ENCODE data around the gene CCNL2. TPM values are rescaled to one million over a fixed set of nuclear protein-coding genes. Genes with fewer than 3 reads are reported as not detected.

The CCNL2 gene
- total and polyA plus RNA-seq, 2 donors (not counting 1 experiment from before 2014, with no cell fraction given) = 102 to 116 TPM

GRCh38 chr1:1376551-1377226 is 22.4 kb downstream of the CCNL2 start:
- TF ChIP-seq CTCF (conservative IDR thresholded peaks at IDR 0.05 in 1 of 2, IDR thresholded peaks at IDR 0.05 in 1 of 2; ENCODE audit: low read depth in 1 of 2, low read length in 2 of 2) = no peak
- TF ChIP-seq EZH2 (IDR thresholded peaks at IDR 0.05; ENCODE audit: low read length, missing control alignments) = no peak
- H2AFZ ChIP-seq (ENCODE audit: low read length) = no peak overlapping the region
- peaks cover 15% of the 10 kb centered on the region for H3K36me3 ChIP-seq (ENCODE audit: control insufficient read depth, insufficient read depth, low read length)
- H3K4me3 ChIP-seq (replicated peaks in 1 of 4; ENCODE audit: control extremely low read depth in 1 of 4, insufficient read depth in 1 of 4, low read depth in 3 of 4, low read length in 4 of 4) = no peak overlapping the region
- DNase-seq (ENCODE audit: low read depth in 2 of 2) = no peak
- peaks cover 12% of the 10 kb centered on the region for H3K4me1 ChIP-seq (ENCODE audit: control insufficient read depth, extremely low read depth, insufficient read depth, low read length)
- no peaks in the 10 kb centered on the region for H3K27me3 ChIP-seq (ENCODE audit: control insufficient read depth, insufficient read depth, low read length)
- H3K27ac ChIP-seq (ENCODE audit: insufficient read depth, low read length) = no peak overlapping the region
- no peak overlapping the region for H3K4me2 ChIP-seq (ENCODE audit: extremely low read depth, insufficient read depth, low read length)
- no peak overlapping the region for H3K9ac ChIP-seq (ENCODE audit: insufficient read depth, low read length)
- no peaks in the 10 kb centered on the region for H3K9me3 ChIP-seq (ENCODE audit: control insufficient read depth, insufficient read depth, low read depth, low read length)
- H4K20me1 ChIP-seq (ENCODE audit: control insufficient read depth, extremely low read depth, insufficient read depth, low read length) = no peaks in the 10 kb centered on the region
- peaks cover 26% of the 10 kb centered on the region for H3K79me2 ChIP-seq (ENCODE audit: control insufficient read depth, insufficient read depth, low read length)

- TF ChIP-seq EZH2 (IDR thresholded peaks at IDR 0.05; ENCODE audit: low read length, missing control alignments) = no peak
- peak; percentile 23 to 31 for TF ChIP-seq CTCF (conservative IDR thresholded peaks at IDR 0.05 in 1 of 2, IDR thresholded peaks at IDR 0.05 in 1 of 2; ENCODE audit: low read depth in 1 of 2, low read length in 2 of 2)
Measured at GRCh38 chr1:1374929-1375662, 24.0 kb downstream of the CCNL2 start, which contains the start of gene AURKAIP1. Gene AURKAIP1, minus strand, starts transcription at chr1:1375207. Its CDS starts 451 bp downstream, at chr1:1374756.

GRCh38 chr1:1374589-1374928 is 24.6 kb downstream of the CCNL2 start:
- H3K36me3 ChIP-seq (ENCODE audit: control insufficient read depth, insufficient read depth, low read length) = peaks cover 17% of the 10 kb centered on the region
- no peak for DNase-seq (ENCODE audit: low read depth in 2 of 2)
- H3K27me3 ChIP-seq (ENCODE audit: control insufficient read depth, insufficient read depth, low read length) = no peaks in the 10 kb centered on the region
- TF ChIP-seq CTCF (conservative IDR thresholded peaks at IDR 0.05 in 1 of 2, IDR thresholded peaks at IDR 0.05 in 1 of 2; ENCODE audit: low read depth in 1 of 2, low read length in 2 of 2) (no peak), EZH2 (IDR thresholded peaks at IDR 0.05; ENCODE audit: low read length, missing control alignments) (no peak)
- H3K79me2 ChIP-seq (ENCODE audit: control insufficient read depth, insufficient read depth, low read length) = peaks cover 26% of the 10 kb centered on the region
- H4K20me1 ChIP-seq (ENCODE audit: control insufficient read depth, extremely low read depth, insufficient read depth, low read length) = no peaks in the 10 kb centered on the region
- H3K4me2 ChIP-seq (ENCODE audit: extremely low read depth, insufficient read depth, low read length) = peak overlapping the region; percentile 86
- peak overlapping the region; percentile 84 for H3K9ac ChIP-seq (ENCODE audit: insufficient read depth, low read length)
- no peaks in the 10 kb centered on the region for H3K9me3 ChIP-seq (ENCODE audit: control insufficient read depth, insufficient read depth, low read depth, low read length)
- H3K4me1 ChIP-seq (ENCODE audit: control insufficient read depth, extremely low read depth, insufficient read depth, low read length) = peaks cover 15% of the 10 kb centered on the region
- H3K4me3 ChIP-seq (replicated peaks in 1 of 4; ENCODE audit: control extremely low read depth in 1 of 4, insufficient read depth in 1 of 4, low read depth in 3 of 4, low read length in 4 of 4) = peak overlapping the region; percentile 51 to 86 (median 72)
- peak overlapping the region; percentile 73 for H3K27ac ChIP-seq (ENCODE audit: insufficient read depth, low read length)
- no peak overlapping the region for H2AFZ ChIP-seq (ENCODE audit: low read length)

More at GRCh38 chr1:1374929-1375662, 24.0 kb downstream of the CCNL2 start, which contains the start of gene AURKAIP1:
- H3K79me2 ChIP-seq (ENCODE audit: control insufficient read depth, insufficient read depth, low read length) = peaks cover 26% of the 10 kb centered on the region
- H3K4me2 ChIP-seq (ENCODE audit: extremely low read depth, insufficient read depth, low read length) = peak within 1 kb of the TSS; percentile 86
- H3K9ac ChIP-seq (ENCODE audit: insufficient read depth, low read length) = peak within 1 kb of the TSS; percentile 84
- H3K4me3 ChIP-seq (replicated peaks in 1 of 4; ENCODE audit: control extremely low read depth in 1 of 4, insufficient read depth in 1 of 4, low read depth in 3 of 4, low read length in 4 of 4) = peak within 1 kb of the TSS; percentile 52 to 86 (median 72)
- no peaks in the 10 kb centered on the region for H3K27me3 ChIP-seq (ENCODE audit: control insufficient read depth, insufficient read depth, low read length)
- no peaks in the 10 kb centered on the region for H4K20me1 ChIP-seq (ENCODE audit: control insufficient read depth, extremely low read depth, insufficient read depth, low read length)
- no peak within 1 kb of the TSS for H2AFZ ChIP-seq (ENCODE audit: low read length)
- H3K27ac ChIP-seq (ENCODE audit: insufficient read depth, low read length) = peak within 1 kb of the TSS; percentile 94
- peak; percentile 100 for DNase-seq (ENCODE audit: low read depth in 2 of 2)
- peaks cover 17% of the 10 kb centered on the region for H3K36me3 ChIP-seq (ENCODE audit: control insufficient read depth, insufficient read depth, low read length)
- H3K4me1 ChIP-seq (ENCODE audit: control insufficient read depth, extremely low read depth, insufficient read depth, low read length) = peaks cover 15% of the 10 kb centered on the region
- H3K9me3 ChIP-seq (ENCODE audit: control insufficient read depth, insufficient read depth, low read depth, low read length) = no peaks in the 10 kb centered on the region

Measured in fibroblast of lung (primary cell).